Naive thymus-derived CD8-positive, alpha-beta T cell (primary cell): ENCODE data around the gene PWP1. TPM values are rescaled to one million over a fixed set of nuclear protein-coding genes. Genes with fewer than 3 reads are reported as not detected.

ENCODE experiments used
- ATAC-seq, 2 donors: fragments of 150-1000 bp; cut with Tn5 transposase in 1 of 2; sonication (Bioruptor Pico), chemical (Tn5 transposase) in 1 of 2; 1 replicate in 1 of 2; 2 replicates in 1 of 2; pipeline ENCODE4 v1.10.0; 2021; ENCODE audit warnings: mild to moderate bottlenecking in 2 of 2, moderate library complexity in 2 of 2
- POLR2A ChIA-PET: fragments of 350-600 bp; sonication (Branson Sonifier 250); formaldehyde crosslinking; loops from one replicate; lab custom pipeline; 2021; ENCODE audit warnings: antibody characterized with exemption; lab: Charles Lee
- DNase-seq, 10 donors: peaks; one replicate each; pipeline versions ENCODE4 v3.0.0 to v3.0.0-alpha.2; 2020 to 2022
- H3K27ac Mint-ChIP-seq, 10 donors: one replicate each; pipeline ENCODE4 v1.8.0; 2020 to 2022; ENCODE audit warnings: mild to moderate bottlenecking in 10 of 10, mixed read lengths in 10 of 10, moderate library complexity in 4 of 10, inconsistent platforms in 1 of 10
- H3K27me3 Mint-ChIP-seq, 5 donors: one replicate each; pipeline ENCODE4 v1.8.0; 2021 to 2022; ENCODE audit warnings: mixed read lengths in 5 of 5
- H3K36me3 Mint-ChIP-seq, 3 donors: one replicate each; pipeline ENCODE4 v1.8.0; 2020 to 2022; ENCODE audit warnings: mixed read lengths in 3 of 3, mild to moderate bottlenecking in 2 of 3, inconsistent platforms in 1 of 3
- H3K4me1 Mint-ChIP-seq, 4 donors: one replicate each; pipeline ENCODE4 v1.8.0; 2021 to 2022; ENCODE audit warnings: mixed read lengths in 4 of 4
- H3K4me3 Mint-ChIP-seq, 10 donors: one replicate each; pipeline ENCODE4 v1.8.0; 2020 to 2022; ENCODE audit warnings: mild to moderate bottlenecking in 10 of 10, mixed read lengths in 10 of 10, moderate library complexity in 6 of 10, inconsistent platforms in 1 of 10
- H3K9me3 Mint-ChIP-seq, 9 donors: one replicate each; pipeline ENCODE4 v1.8.0; 2020 to 2022; ENCODE audit warnings: mixed read lengths in 9 of 9, mild to moderate bottlenecking in 3 of 9, inconsistent platforms in 1 of 9, moderate library complexity in 1 of 9
- polyA plus RNA-seq, 3 donors: library from polyadenylated mRNA; unstranded; fragments of 300-500 nt; fragmentation: Illumina TruSeq; gene quantifications; one replicate each; pipeline ENCODE4 v1.2.3, GENCODE V29; 2021
- total RNA-seq, 8 experiments: library from RNA in 2 of 8; stranded (reverse) in 2 of 8; gene quantifications; one replicate each; pipeline ENCODE4 v1.2.3 and lab custom pipeline; 2021 to 2026

The PWP1 gene
- total and polyA plus RNA-seq, 5 experiments from 2014 or later = 33.3 to 75.6 (median 70.5) TPM

DNA sequence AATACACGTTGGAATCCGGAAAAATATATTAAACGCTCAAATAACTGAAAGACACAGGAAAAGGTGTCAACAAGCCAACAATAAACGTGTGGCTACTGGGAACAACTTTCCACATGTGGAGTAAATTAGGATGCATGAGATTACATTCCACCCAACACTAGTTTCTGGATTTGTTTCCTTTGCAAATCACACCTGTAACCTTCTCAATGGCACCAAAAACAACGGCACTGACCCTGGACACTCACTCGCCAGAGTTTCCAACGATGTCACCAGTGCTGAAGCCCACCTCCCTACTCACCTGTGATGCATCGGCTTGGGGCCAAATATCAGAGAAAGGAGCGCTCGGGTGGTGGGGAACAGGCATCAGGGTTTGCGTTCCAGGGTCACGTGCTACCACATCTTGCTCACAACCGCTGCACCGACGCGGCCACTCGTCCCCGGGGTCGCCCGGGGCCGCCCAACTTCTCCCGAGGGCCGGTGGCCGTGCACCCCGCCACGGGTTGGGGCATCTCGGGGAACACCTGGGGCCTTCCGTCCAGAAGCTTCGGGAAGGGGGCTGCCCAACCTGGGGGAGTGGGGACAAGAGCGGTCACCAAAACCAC is 74.7 kb downstream of the PWP1 start:
- peak; percentile 27 to 28 for ATAC-seq
- Mint-ChIP-seq H3K27ac (peak overlapping the region; percentile 73 to 93 (median 90)), H3K27me3 (no peaks in the 10 kb centered on the region), H3K9me3 (peaks cover 0 to 2% (median 0%) of the 10 kb centered on the region in 9 donors), H3K36me3 (peaks cover 0 to 26% (median 0%) of the 10 kb centered on the region in 3 donors), H3K4me3 (peak overlapping the region; percentile 83 to 93 (median 90)), H3K4me1 (peaks cover 12 to 39% (median 33%) of the 10 kb centered on the region in 4 donors)
- POLR2A ChIA-PET = interaction anchor here (1.0 kb wide), 1 partner anchor 440 kb away, joined by 3 read pairs; no protein-coding TSS in a partner anchor
- peak; percentile 9 to 68 (median 28) for DNase-seq

- ATAC-seq = peak; percentile 92 to 96
- peaks cover 0 to 2% (median 0%) of the 10 kb centered on the region in 9 donors for H3K9me3 Mint-ChIP-seq
Measured at GRCh38 chr12:107760809-107761501, 75.4 kb downstream of the PWP1 start, which contains the start of gene PRDM4. PRDM4 (minus strand) TSS chr12:107761137; CDS start chr12:107760515, 622 bp downstream.

GRCh38 chr12:107761502-107761904 is 75.9 kb downstream of the PWP1 start:
- no peaks in the 10 kb centered on the region for H3K27me3 Mint-ChIP-seq
- H3K36me3 Mint-ChIP-seq = peaks cover 0 to 16% (median 0%) of the 10 kb centered on the region in 3 donors
- peak overlapping the region; percentile 79 to 92 (median 88) for H3K4me3 Mint-ChIP-seq
- DNase-seq = peak in 3 of 10 donors; percentile 10 to 60 (median 21)
- H3K9me3 Mint-ChIP-seq = peaks cover 0 to 2% (median 0%) of the 10 kb centered on the region in 9 donors
- POLR2A ChIA-PET = no interaction called here
- peaks cover 12 to 39% (median 33%) of the 10 kb centered on the region in 4 donors for H3K4me1 Mint-ChIP-seq
- H3K27ac Mint-ChIP-seq = peak overlapping the region; percentile 82 to 96 (median 93)
- ATAC-seq = peak; percentile 34 to 37

More at GRCh38 chr12:107760809-107761501, 75.4 kb downstream of the PWP1 start, which contains the start of gene PRDM4:
- Mint-ChIP-seq H3K27me3 (no peaks in the 10 kb centered on the region), H3K4me3 (peak within 1 kb of the TSS; percentile 83 to 93 (median 90)), H3K4me1 (peaks cover 12 to 39% (median 33%) of the 10 kb centered on the region in 4 donors), H3K27ac (peak within 1 kb of the TSS; percentile 82 to 96 (median 93)), H3K36me3 (peaks cover 0 to 22% (median 0%) of the 10 kb centered on the region in 3 donors)
- POLR2A ChIA-PET = interaction anchor here (1.0 kb wide), 1 partner anchor 440 kb away, joined by 3 read pairs; no protein-coding TSS in a partner anchor
- peak; percentile 82 to 94 (median 90) for DNase-seq

Other genes starting within 250 kb of the PWP1 start
- gene PRDM4, start 75.3 kb downstream of the PWP1 start, total RNA-seq = 10 to 100 TPM; 33.8 to 40.4 TPM
- 10 to 100 TPM; 11.1 to 19.1 (median 11.4) TPM for gene PRDM4, start 75.3 kb downstream of the PWP1 start, polyA plus RNA-seq
- gene ASCL4, start 88.9 kb downstream of the PWP1 start, total RNA-seq = not detected
- not detected for gene ASCL4, start 88.9 kb downstream of the PWP1 start, polyA plus RNA-seq